ENCODE measurements around the gene C11orf65.

C11orf65 gene

GRCh38 chr11:108368134-108368533, 99.2 kb downstream of the C11orf65 start:
- no peak for DNase-seq

DNA sequence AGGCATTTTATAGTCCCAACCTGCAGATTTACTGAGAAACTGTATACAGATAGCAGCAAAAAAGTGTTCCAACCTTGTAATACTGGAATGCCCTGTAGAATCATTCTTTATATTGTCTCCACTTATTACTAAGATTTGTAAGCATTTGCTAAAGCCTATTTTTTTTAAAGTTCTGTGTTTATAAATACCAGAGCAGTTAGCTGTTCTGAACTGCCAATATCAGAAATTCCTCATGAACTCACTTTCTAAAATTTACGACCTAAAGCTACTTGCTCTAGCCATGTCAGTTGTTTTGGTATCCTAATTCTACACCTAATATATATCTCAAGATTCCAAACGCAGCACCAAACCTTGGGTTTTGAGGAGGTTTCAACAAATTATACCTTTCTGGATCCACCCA, 103.2 kb downstream of the C11orf65 start:
- no peak for DNase-seq

DNA sequence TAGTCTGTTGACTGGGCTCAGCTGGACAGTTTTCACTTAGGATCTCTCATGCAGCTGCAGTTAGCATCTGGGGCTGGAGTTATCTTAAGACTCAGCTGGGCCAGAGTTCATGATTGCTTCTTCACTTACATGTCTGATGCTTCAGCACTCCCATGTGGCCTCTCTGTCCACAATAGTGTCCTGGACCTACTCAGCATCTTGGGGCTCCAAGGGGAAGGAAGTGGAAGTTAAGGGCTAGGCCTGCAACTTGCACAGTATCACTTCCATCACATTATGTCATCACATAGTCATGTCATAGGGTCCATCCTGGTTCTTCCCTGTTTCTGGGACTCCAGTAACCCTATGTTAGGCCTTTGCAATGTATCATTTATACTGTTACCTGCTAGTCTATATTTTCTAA, 115.9 kb downstream of the C11orf65 start:
- no peak for DNase-seq

GRCh38 chr11:108346451-108346850, 120.9 kb downstream of the C11orf65 start:
- DNase-seq, result no peak

DNA sequence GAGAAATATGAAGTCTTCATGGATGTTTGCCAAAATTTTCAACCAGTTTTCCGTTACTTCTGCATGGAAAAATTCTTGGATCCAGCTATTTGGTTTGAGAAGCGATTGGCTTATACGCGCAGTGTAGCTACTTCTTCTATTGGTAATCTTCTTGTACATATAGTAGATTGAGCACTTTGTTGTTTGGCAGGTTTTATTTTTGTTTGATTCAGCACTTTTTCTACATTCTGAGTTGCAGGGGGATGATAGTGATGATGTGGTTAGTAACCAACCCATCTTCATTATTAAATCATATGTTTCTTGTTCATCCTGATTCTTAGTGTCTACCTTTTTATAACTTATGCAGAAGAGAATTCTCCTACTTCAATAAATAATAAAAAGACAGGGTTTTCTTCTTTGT, 121.6 kb downstream of the C11orf65 start:
- DNase-seq, result no peak

GRCh38 chr11:108343714-108344113, 123.6 kb downstream of the C11orf65 start:
- no peak for DNase-seq

DNA sequence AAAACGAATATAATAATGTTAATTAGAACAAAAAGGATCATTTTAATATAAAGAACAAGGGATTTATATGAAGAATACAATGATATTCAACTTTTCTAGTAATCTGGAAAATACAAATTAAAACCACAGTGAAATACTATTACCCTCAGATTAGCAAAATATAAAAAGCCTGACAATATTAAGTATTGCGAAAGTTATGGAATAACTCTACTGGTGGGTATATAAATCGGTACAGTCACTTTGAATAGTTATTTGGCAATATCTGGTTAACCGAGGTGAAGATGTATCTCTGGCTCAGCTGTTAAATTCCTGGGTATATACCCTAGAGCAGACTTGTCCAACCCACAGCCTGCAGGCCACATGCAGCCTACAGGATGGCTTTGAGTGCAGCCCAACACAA, 125.7 kb downstream of the C11orf65 start:
- no peak for DNase-seq

- DNase-seq, result no peak
These were observed 126.4 kb downstream of the C11orf65 start for GRCh38 chr11:108340973-108341372.

- DNase-seq, result no peak
These were observed 128.6 kb downstream of the C11orf65 start for GRCh38 chr11:108338750-108339149.

DNA sequence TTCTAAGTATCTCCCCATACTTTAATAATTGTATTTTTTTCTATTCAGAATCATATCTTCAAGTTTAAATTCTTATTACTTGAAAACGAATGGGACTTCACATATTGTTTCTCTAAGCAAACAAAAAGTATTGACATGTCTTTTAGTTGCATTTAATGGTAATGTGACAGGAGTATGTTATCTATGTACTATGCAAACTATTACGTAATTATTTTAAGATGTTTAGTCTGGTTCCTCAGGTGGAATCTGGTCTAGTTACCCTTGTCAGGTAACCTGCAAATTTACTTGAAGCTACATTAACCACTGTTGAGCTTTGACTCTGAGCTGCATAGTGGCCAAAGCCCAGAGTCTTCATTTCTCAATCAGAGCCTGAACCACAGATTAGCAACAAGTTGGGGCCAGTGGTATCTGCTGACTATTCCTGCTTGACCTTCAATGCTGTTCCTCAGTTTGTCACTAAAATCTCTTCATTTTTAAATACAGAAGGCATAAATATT, 133.9 kb downstream of the C11orf65 start:
- DNase-seq, result no peak

Measured in activated effector memory CD4-positive, alpha-beta T cell treated with Interleukin-2 at 50 U/mL for 16 hours (primary cell).